ENCODE results near the gene PRPF6. TPM values are rescaled to one million over a fixed set of nuclear protein-coding genes. Genes with fewer than 3 reads are reported as not detected.
A peak's percentile ranks its signal among the peaks of the same experiment; 100 is the strongest.

Gene PRPF6
- total RNA-seq, 3 donors from 2014 or later, result 95.9 to 101 (median 98.7) TPM

GRCh38 chr20:64043768-64044167 lies 62.8 kb downstream of the PRPF6 start:
- DNase-seq (no peak), ATAC-seq (no peak)
- H3K27me3 Mint-ChIP-seq (ENCODE audit: low read depth), result peaks cover 19% of the 10 kb centered on the region
- peak overlapping the region; percentile 73 for H3K4me3 Mint-ChIP-seq
- no peaks in the 10 kb centered on the region for H3K36me3 Mint-ChIP-seq (ENCODE audit: insufficient read depth)
- H3K4me1 Mint-ChIP-seq (ENCODE audit: low read depth), result peaks cover 37% of the 10 kb centered on the region
- H3K9me3 Mint-ChIP-seq, result no peaks in the 10 kb centered on the region

GRCh38 chr20:64044484-64045247 lies 63.7 kb downstream of the PRPF6 start:
- H3K4me1 Mint-ChIP-seq (ENCODE audit: low read depth), result peaks cover 33% of the 10 kb centered on the region
- no peaks in the 10 kb centered on the region for H3K9me3 Mint-ChIP-seq
- H3K27me3 Mint-ChIP-seq (ENCODE audit: low read depth), result peaks cover 20% of the 10 kb centered on the region
- no peaks in the 10 kb centered on the region for H3K36me3 Mint-ChIP-seq (ENCODE audit: insufficient read depth)
- DNase-seq, result no peak
- no peak overlapping the region for H3K4me3 Mint-ChIP-seq
- no peak for ATAC-seq

DNA sequence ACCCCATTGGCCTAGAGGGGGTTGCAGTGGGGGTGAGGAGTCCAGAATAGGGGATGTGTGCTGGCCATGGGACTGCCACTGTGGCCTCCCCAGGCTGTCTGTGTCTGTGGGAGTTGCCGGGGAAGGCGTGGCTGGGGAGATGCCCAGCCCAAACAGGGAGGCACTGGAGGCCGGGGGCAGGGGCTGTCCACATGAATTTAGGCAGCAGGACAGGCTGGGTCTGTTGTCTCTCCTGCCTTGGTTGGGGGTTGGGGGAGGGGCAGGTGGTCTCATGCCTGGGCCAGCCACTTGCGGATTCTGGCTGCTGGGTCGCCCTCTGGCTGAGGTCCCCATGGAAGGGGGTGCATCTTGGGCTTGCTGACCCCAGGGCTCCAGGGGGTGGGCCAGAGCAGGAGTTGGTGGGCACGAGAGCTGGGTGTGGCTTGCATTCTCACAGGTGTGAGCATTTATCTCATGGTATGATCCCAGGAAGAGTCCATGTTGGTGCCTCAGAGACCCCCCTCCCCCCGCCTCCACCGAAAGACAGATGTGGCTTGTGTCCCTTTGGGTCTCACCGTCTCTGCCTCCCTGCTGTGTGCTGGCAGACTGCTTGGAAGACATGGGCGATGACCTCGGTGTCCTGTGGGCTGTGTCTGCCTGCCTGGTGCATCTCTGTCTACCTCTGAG lies 64.5 kb downstream of the PRPF6 start:
- Mint-ChIP-seq H3K27me3 (ENCODE audit: low read depth) (peaks cover 25% of the 10 kb centered on the region), H3K9me3 (no peaks in the 10 kb centered on the region), H3K4me1 (ENCODE audit: low read depth) (peaks cover 28% of the 10 kb centered on the region), H3K4me3 (no peak overlapping the region), H3K36me3 (ENCODE audit: insufficient read depth) (no peaks in the 10 kb centered on the region)
- ATAC-seq (no peak), DNase-seq (no peak)

GRCh38 chr20:64047046-64047389 lies 66.1 kb downstream of the PRPF6 start:
- no peaks in the 10 kb centered on the region for H3K36me3 Mint-ChIP-seq (ENCODE audit: insufficient read depth)
- H3K4me3 Mint-ChIP-seq, result no peak overlapping the region
- H3K4me1 Mint-ChIP-seq (ENCODE audit: low read depth), result peaks cover 18% of the 10 kb centered on the region
- ATAC-seq (no peak), DNase-seq (no peak)
- H3K27me3 Mint-ChIP-seq (ENCODE audit: low read depth), result peaks cover 39% of the 10 kb centered on the region
- H3K9me3 Mint-ChIP-seq, result no peaks in the 10 kb centered on the region

DNA sequence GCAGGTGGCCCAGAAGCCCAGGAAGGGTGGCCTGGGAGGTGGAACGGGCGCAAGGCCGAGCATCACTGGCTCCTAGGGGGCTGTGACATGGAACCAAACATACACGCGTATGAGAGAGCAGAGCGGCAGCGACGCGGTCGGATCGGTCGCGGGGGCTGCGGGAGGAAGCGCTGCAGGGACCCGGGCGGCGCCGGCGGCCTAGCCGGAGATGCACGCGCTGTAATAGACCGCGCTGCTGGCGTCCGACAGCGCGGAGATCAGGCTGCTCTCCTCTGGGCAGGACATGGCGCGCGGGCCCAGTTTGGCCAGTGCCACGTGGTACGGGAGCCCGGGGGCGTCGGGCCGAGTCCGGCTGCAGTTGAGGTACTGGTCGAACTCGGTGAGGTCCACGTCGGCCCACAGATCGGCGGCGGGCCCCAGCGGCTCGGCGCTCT lies 67.1 kb downstream of the PRPF6 start:
- Mint-ChIP-seq H3K4me1 (ENCODE audit: low read depth) (peaks cover 16% of the 10 kb centered on the region), H3K27me3 (ENCODE audit: low read depth) (peaks cover 42% of the 10 kb centered on the region), H3K9me3 (no peaks in the 10 kb centered on the region), H3K36me3 (ENCODE audit: insufficient read depth) (no peaks in the 10 kb centered on the region), H3K4me3 (no peak overlapping the region)
- ATAC-seq, result no peak
- DNase-seq, result no peak

GRCh38 chr20:64048402-64049044 lies 67.6 kb downstream of the PRPF6 start:
- H3K4me3 Mint-ChIP-seq, result no peak overlapping the region
- H3K36me3 Mint-ChIP-seq (ENCODE audit: insufficient read depth), result no peaks in the 10 kb centered on the region
- DNase-seq (no peak), ATAC-seq (peak; percentile 7 to 26)
- peaks cover 47% of the 10 kb centered on the region for H3K27me3 Mint-ChIP-seq (ENCODE audit: low read depth)
- H3K4me1 Mint-ChIP-seq (ENCODE audit: low read depth), result peaks cover 15% of the 10 kb centered on the region
- H3K9me3 Mint-ChIP-seq, result no peaks in the 10 kb centered on the region

- Mint-ChIP-seq H3K27me3 (ENCODE audit: low read depth) (peaks cover 52% of the 10 kb centered on the region), H3K9me3 (no peaks in the 10 kb centered on the region), H3K36me3 (ENCODE audit: insufficient read depth) (no peaks in the 10 kb centered on the region), H3K4me1 (ENCODE audit: low read depth) (peaks cover 12% of the 10 kb centered on the region), H3K4me3 (peak within 1 kb of the TSS; percentile 54)
- DNase-seq (no peak), ATAC-seq (peak; percentile 55 to 67)
Measured at GRCh38 chr20:64049060-64049877, 68.3 kb downstream of the PRPF6 start, which contains the start of gene SOX18. SOX18 (minus strand) TSS chr20:64049639; CDS start chr20:64049516, 123 bp downstream.

GRCh38 chr20:64049878-64050260 lies 68.9 kb downstream of the PRPF6 start:
- ATAC-seq (no peak), DNase-seq (no peak)
- no peaks in the 10 kb centered on the region for H3K36me3 Mint-ChIP-seq (ENCODE audit: insufficient read depth)
- H3K4me1 Mint-ChIP-seq (ENCODE audit: low read depth), result peaks cover 10% of the 10 kb centered on the region
- H3K27me3 Mint-ChIP-seq (ENCODE audit: low read depth), result peaks cover 55% of the 10 kb centered on the region
- peak overlapping the region; percentile 24 for H3K4me3 Mint-ChIP-seq
- H3K9me3 Mint-ChIP-seq, result no peaks in the 10 kb centered on the region

DNA sequence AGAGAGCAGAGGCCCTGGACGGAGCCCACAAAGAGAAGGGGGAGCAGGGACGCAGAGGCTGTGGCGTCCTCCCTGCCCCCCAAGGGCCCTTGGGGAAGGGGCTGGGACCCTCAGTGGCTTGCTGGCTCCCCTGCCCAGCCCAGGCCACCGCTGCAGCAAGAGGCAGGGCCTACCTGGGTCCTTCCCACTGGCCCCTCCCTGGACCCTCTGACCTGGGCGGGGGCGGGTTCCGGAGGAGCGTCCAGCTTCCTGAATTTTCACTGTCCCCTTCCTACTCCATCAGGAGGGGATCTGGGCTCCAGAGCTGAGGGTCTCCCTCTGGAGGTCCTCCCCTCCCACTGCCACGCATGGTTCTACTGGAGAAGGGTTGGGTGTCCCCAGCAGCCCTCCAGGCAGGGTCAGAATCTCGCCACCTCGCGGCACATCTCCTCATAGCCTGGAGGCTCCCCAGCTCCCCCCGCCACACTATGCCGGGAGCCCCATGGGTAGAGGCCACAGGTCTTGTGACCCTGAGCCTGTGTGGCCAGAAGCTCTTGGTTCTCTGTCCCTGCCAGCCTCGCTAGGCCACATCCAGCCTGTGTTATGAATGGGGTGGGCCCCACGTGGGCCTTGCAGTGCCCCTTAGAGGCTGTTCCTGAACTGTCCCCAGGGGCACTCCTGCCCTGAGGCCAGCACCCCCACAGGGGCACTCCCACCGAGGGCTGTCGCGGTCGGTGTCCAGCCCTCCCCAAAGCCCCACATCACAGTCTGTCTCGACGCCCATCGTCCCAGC lies 69.5 kb downstream of the PRPF6 start:
- DNase-seq (no peak), ATAC-seq (no peak)
- Mint-ChIP-seq H3K27me3 (ENCODE audit: low read depth) (peaks cover 57% of the 10 kb centered on the region), H3K9me3 (no peaks in the 10 kb centered on the region), H3K4me1 (ENCODE audit: low read depth) (peaks cover 10% of the 10 kb centered on the region), H3K36me3 (ENCODE audit: insufficient read depth) (no peaks in the 10 kb centered on the region), H3K4me3 (no peak overlapping the region)

DNA sequence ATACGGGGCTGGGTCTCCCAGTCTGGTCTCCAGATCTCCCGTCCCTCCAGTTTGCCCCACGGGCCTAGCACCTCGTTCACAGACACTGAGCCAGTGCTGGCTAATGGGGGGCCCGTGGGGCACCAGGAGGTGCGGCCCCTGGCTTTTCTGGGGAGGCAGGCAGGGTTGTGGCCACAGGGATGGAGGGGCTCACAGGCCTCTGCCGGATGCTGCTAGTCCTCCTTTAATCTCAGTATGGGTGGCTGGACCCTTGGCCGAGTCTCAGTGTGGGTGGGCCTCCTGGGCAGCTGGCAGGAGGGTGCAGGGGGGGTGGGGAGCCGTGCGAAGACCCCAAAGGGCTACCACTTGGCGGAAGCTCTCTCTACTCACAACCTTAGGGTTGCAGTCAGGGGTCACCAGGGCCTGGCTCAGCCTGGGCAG lies 70.1 kb downstream of the PRPF6 start:
- no peak overlapping the region for H3K4me3 Mint-ChIP-seq
- H3K27me3 Mint-ChIP-seq (ENCODE audit: low read depth), result peaks cover 55% of the 10 kb centered on the region
- ATAC-seq (no peak), DNase-seq (no peak)
- no peaks in the 10 kb centered on the region for H3K36me3 Mint-ChIP-seq (ENCODE audit: insufficient read depth)
- no peaks in the 10 kb centered on the region for H3K9me3 Mint-ChIP-seq
- peaks cover 7% of the 10 kb centered on the region for H3K4me1 Mint-ChIP-seq (ENCODE audit: low read depth)

DNA sequence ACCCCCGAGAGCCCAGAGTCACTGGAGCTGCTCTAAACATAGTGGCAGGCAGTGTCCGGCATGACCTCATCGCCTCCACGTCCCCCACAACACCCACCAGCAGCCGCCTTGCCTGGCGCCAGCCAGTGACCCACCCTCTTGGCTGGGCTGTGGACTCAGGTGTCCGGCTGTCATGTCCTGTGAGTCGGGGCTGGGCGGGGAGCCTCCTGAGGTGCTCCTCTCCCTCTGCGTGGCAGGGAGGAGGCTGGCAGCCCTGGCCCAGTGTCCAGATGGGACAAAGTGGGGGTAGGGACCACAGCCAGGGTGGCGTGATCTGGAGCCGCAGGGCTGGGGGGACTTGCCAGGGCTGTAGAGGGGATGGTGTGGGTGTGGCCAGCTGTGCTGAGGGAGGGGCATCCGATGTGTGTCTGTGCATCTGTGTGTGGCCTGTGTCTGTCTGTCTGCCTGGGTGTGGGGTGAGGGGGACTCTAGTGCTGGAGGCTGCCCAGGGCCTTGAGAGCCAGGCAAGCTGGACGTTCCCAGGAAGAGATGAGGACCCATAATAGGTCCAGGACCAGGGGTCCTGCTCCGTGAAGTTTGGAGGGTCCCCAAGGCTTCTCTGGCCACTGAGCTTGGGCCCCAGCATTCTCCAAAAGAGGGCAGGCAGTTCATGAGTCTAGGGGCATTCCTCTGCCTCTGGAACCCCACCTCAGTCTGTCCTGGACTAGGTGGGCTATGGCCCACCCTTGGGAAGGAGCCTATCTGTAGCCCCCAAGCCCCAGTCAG lies 70.8 kb downstream of the PRPF6 start:
- no peaks in the 10 kb centered on the region for H3K36me3 Mint-ChIP-seq (ENCODE audit: insufficient read depth)
- no peaks in the 10 kb centered on the region for H3K9me3 Mint-ChIP-seq
- DNase-seq (no peak), ATAC-seq (no peak)
- no peak overlapping the region for H3K4me3 Mint-ChIP-seq
- H3K4me1 Mint-ChIP-seq (ENCODE audit: low read depth), result peaks cover 3% of the 10 kb centered on the region
- H3K27me3 Mint-ChIP-seq (ENCODE audit: low read depth), result peaks cover 48% of the 10 kb centered on the region

DNA sequence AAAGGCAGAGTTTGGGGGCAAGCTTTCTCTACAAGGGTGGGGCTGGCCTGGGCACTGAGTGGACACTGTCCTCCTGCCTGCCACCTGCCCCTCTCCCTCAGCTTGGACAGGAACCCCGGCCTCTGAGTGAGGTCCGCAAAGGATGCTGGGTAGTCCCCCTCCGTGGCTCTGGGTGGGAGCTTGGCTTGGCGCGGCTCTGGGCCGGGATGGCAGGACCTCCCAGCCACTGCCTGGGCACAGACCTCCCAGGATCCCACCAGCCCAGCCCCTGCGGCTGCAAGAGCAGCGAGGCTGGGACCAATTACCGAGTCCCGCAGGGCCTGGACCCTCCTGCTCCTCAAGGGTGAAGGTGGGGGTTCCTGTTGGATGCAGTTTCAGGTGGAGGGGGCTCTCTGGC lies 71.4 kb downstream of the PRPF6 start:
- H3K9me3 Mint-ChIP-seq, result no peaks in the 10 kb centered on the region
- H3K27me3 Mint-ChIP-seq (ENCODE audit: low read depth), result peaks cover 42% of the 10 kb centered on the region
- no peak overlapping the region for H3K4me3 Mint-ChIP-seq
- no peak for ATAC-seq
- DNase-seq, result no peak
- peaks cover 5% of the 10 kb centered on the region for H3K4me1 Mint-ChIP-seq (ENCODE audit: low read depth)
- H3K36me3 Mint-ChIP-seq (ENCODE audit: insufficient read depth), result no peaks in the 10 kb centered on the region
